Measurements from ENCODE around the gene NME3. TPM values are rescaled to one million over a fixed set of nuclear protein-coding genes. Genes with fewer than 3 reads are reported as not detected.
"Not testable (repeated sequence)": the region's sequence is repeated elsewhere in the genome, so short reads cannot be mapped to it uniquely, and the experiment has no call there.

The NME3 gene
- total and polyA plus RNA-seq, 8 donors = 18.7 to 420 (median 118) TPM

GRCh38 chr16:1740781-1741490, 30.4 kb downstream of the NME3 start:
- no peaks in the 10 kb centered on the region for H3K4me1 ChIP-seq
- H3K27me3 ChIP-seq = no peaks in the 10 kb centered on the region
- TF ChIP-seq EP300 (IDR thresholded peaks at IDR 0.05) (no peak), POLR2AphosphoS5 (IDR thresholded peaks at IDR 0.05) (no peak), POLR2A (IDR thresholded peaks at IDR 0.05) (no peak), CTCF (IDR thresholded peaks at IDR 0.05) (no peak)
- no peak overlapping the region for H3K27ac ChIP-seq
- no peak for DNase-seq
- H3K36me3 ChIP-seq = peaks cover 22 to 58% (median 53%) of the 10 kb centered on the region in 4 donors
- 91 to 95% (median 94%) methylated on average over 25 to 30 of the region's 30 CpGs for WGBS, 5 donors
- intact Hi-C loops (cut with DNase I; ENCODE audit: low total_unique reads) = no loop called here
- H3K4me3 ChIP-seq = no peak overlapping the region
- H3K9me3 ChIP-seq = no peaks in the 10 kb centered on the region

- WGBS, 5 donors = 95 to 97% (median 96%) methylated on average over 29 to 33 of the region's 33 CpGs
- Histone ChIP-seq H3K27ac (no peak overlapping the region), H3K9me3 (no peaks in the 10 kb centered on the region), H3K36me3 (peaks cover 22 to 51% (median 47%) of the 10 kb centered on the region in 4 donors), H3K4me3 (no peak overlapping the region), H3K27me3 (no peaks in the 10 kb centered on the region), H3K4me1 (no peaks in the 10 kb centered on the region)
- TF ChIP-seq POLR2A (IDR thresholded peaks at IDR 0.05) = no peak
- no peak for TF ChIP-seq EP300 (IDR thresholded peaks at IDR 0.05)
- TF ChIP-seq CTCF (IDR thresholded peaks at IDR 0.05) = no peak
- TF ChIP-seq POLR2AphosphoS5 (IDR thresholded peaks at IDR 0.05) = no peak
- no peak for DNase-seq
- intact Hi-C loops (cut with DNase I; ENCODE audit: low total_unique reads) = no loop called here
Observed at GRCh38 chr16:1740234-1740633, 31.1 kb downstream of the NME3 start.

GRCh38 chr16:1734816-1735215, 36.5 kb downstream of the NME3 start:
- WGBS, 5 donors = 95 to 98% (median 97%) methylated on average over 22 of the region's 22 CpGs
- no peak for TF ChIP-seq EP300 (IDR thresholded peaks at IDR 0.05)
- no peak for DNase-seq
- Histone ChIP-seq H3K27ac (no peak overlapping the region), H3K4me1 (no peaks in the 10 kb centered on the region), H3K36me3 (peaks cover 32 to 54% (median 53%) of the 10 kb centered on the region in 4 donors), H3K4me3 (no peak overlapping the region), H3K9me3 (no peaks in the 10 kb centered on the region), H3K27me3 (no peaks in the 10 kb centered on the region)
- intact Hi-C loops (cut with DNase I; ENCODE audit: low total_unique reads) = no loop called here

- WGBS, 5 donors = 94 to 97% (median 96%) methylated on average over 19 to 22 of the region's 22 CpGs
Observed at GRCh38 chr16:1734123-1734522, 37.2 kb downstream of the NME3 start.

GRCh38 chr16:1732551-1732987, 38.8 kb downstream of the NME3 start:
- H3K27ac ChIP-seq; H3K27me3 ChIP-seq; H3K4me3 ChIP-seq; intact Hi-C loops (cut with DNase I; ENCODE audit: low total_unique reads); H3K4me1 ChIP-seq; DNase-seq; H3K9me3 ChIP-seq: not testable (repeated sequence)
- H3K36me3 ChIP-seq = peaks cover 55 to 77% (median 76%) of the 10 kb centered on the region in 4 donors
- 80 to 93% (median 91%) methylated on average over 2 to 21 of the region's 21 CpGs for WGBS, 5 donors

More at GRCh38 chr16:1734123-1734522, 37.2 kb downstream of the NME3 start:
- H3K4me1 ChIP-seq = no peaks in the 10 kb centered on the region
- no peak for DNase-seq
- H3K4me3 ChIP-seq = no peak overlapping the region
- intact Hi-C loops (cut with DNase I; ENCODE audit: low total_unique reads) = no loop called here
- no peak overlapping the region for H3K27ac ChIP-seq
- TF ChIP-seq EP300 (IDR thresholded peaks at IDR 0.05) = no peak
- no peak for TF ChIP-seq POLR2A (IDR thresholded peaks at IDR 0.05)
- TF ChIP-seq POLR2AphosphoS5 (IDR thresholded peaks at IDR 0.05) = no peak
- TF ChIP-seq CTCF (IDR thresholded peaks at IDR 0.05) = no peak
- no peaks in the 10 kb centered on the region for H3K27me3 ChIP-seq
- no peaks in the 10 kb centered on the region for H3K9me3 ChIP-seq
- peaks cover 39 to 61% (median 60%) of the 10 kb centered on the region in 4 donors for H3K36me3 ChIP-seq
